Mucosa of descending colon (tissue), 3 donors: ENCODE measurements around the gene ADRM1. TPM values are rescaled to one million over a fixed set of nuclear protein-coding genes. Genes with fewer than 3 reads are reported as not detected.

ENCODE experiments used
- ATAC-seq: fragments of 200-7000 bp; cut with Tn5 transposase; one replicate; pipeline ENCODE4 v1.9.1; 2020; ENCODE audit warnings: mild to moderate bottlenecking, moderate library complexity
- DNase-seq, 3 donors: peaks; one replicate each; pipeline ENCODE4 v3.0.0-alpha.2; 2020
- H3K36me3 ChIP-seq: fragments of 200-600 bp; one replicate; pipeline ENCODE4 v1.8.0; 2021; ENCODE audit warnings: low read depth, mild to moderate bottlenecking
- H3K4me1 ChIP-seq: fragments of 200-600 bp; one replicate; pipeline ENCODE4 v1.8.0; 2021; ENCODE audit warnings: low read depth, mild to moderate bottlenecking
- H3K4me3 ChIP-seq: fragments of 200-600 bp; one replicate; pipeline ENCODE4 v1.8.0; 2021; ENCODE audit warnings: mild to moderate bottlenecking
- H3K9me3 ChIP-seq: fragments of 200-600 bp; one replicate; pipeline ENCODE4 v1.8.0; 2021; ENCODE audit warnings: mild to moderate bottlenecking
- intact Hi-C, 2 donors: fragments of 100-400 bp; cut with DNase I in 1 of 2; cut with micrococcal nuclease in 1 of 2; formaldehyde crosslinking; loops; one replicate each; pipeline versions ENCODE4 v1.11.0 to v1.11.1; 2022; cut with DNase I, micrococcal nuclease
- total RNA-seq, 3 donors: library from RNA; stranded (reverse); fragmentation: NEBNext Ultra II Directional in 2 of 3; extraction: Animal tissue kit (Norgen Biotek cat#: 25700) in 2 of 3; gene quantifications; one replicate each; pipeline versions ENCODE4 v1.2.1 to v1.2.4, GENCODE V29; 2021 to 2023
- TF ChIP-seq, protein P1 (sequence below): fragments of 200-600 bp; IDR thresholded peaks from one replicate; pipeline ENCODE4 v1.8.0; 2022; ENCODE audit warnings: antibody characterized with exemption, mild to moderate bottlenecking
- donor health status: DM: no; HTN: no; CAD: no; lungs with moderate emphysema.
- donor health status: DM: no; HTN: no; CAD: no.
- donor health status: DM: no; HTN: yes; CAD: no.

Gene ADRM1
- total RNA-seq, 3 donors from 2014 or later = 54.4 to 85.8 (median 77.6) TPM

DNA sequence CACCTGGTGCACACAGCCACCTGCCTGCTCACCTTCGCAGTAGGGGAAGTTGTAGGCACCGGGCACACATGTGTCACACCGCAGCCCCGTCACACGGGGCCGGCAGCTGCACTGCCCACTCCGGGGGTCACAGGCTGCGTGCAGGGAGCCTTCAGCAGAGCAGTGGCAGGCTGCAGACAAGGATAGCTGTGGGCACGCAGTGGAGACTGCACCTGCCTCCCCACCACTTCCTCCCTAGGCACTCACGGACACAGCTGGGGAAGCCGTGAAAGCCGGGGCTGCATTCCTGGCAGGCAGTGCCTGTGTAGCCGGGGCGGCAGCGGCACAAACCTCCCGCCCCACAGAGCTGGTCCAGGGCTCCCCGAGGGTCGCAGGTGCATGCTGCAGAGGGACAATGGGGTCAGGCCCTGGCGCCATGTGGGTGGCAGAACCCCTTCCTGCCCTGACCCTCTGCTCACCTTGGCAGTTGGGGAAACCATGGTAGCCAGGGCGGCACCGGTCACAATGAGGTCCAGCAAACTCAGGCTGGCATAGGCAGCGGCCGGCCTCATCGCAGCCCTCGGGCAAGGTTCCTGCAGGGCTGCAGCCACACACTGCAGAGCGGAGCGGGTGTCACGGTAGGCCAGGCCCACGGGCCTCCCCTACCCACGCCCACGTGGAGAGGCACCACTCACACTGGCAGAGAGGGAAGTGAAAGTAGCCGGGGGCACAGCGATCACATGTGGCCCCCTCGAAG is 34.9 kb downstream of the ADRM1 start:
- TF ChIP-seq, protein P1, sequence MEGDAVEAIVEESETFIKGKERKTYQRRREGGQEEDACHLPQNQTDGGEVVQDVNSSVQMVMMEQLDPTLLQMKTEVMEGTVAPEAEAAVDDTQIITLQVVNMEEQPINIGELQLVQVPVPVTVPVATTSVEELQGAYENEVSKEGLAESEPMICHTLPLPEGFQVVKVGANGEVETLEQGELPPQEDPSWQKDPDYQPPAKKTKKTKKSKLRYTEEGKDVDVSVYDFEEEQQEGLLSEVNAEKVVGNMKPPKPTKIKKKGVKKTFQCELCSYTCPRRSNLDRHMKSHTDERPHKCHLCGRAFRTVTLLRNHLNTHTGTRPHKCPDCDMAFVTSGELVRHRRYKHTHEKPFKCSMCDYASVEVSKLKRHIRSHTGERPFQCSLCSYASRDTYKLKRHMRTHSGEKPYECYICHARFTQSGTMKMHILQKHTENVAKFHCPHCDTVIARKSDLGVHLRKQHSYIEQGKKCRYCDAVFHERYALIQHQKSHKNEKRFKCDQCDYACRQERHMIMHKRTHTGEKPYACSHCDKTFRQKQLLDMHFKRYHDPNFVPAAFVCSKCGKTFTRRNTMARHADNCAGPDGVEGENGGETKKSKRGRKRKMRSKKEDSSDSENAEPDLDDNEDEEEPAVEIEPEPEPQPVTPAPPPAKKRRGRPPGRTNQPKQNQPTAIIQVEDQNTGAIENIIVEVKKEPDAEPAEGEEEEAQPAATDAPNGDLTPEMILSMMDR = no peak
- ATAC-seq (peak; percentile 63), DNase-seq (no peak)
- Histone ChIP-seq H3K4me3 (no peak overlapping the region), H3K9me3 (no peaks in the 10 kb centered on the region), H3K36me3 (no peaks in the 10 kb centered on the region), H3K4me1 (no peaks in the 10 kb centered on the region)
- intact Hi-C loops = no loop called here

DNA sequence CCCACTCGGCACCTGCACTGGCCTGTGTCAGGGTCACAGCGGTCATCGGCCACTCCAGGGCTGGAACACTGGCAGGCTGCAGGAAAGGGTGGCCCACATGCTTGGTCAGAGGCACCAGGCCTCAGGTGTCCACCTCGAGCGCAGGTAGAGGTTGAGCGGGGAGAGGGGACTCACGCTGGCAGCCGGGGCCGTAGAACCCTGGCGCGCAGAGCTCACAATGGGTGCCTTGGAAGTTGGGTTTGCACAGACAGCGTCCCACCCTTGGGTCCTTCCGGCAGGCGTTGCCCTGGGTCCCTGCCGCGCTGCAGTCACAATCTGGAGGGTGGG is 35.5 kb downstream of the ADRM1 start:
- intact Hi-C loops = no loop called here
- Histone ChIP-seq H3K36me3 (no peaks in the 10 kb centered on the region), H3K4me1 (no peaks in the 10 kb centered on the region), H3K9me3 (no peaks in the 10 kb centered on the region), H3K4me3 (no peak overlapping the region)
- DNase-seq = no peak
- TF ChIP-seq, protein P1 = no peak
- ATAC-seq = no peak

DNA sequence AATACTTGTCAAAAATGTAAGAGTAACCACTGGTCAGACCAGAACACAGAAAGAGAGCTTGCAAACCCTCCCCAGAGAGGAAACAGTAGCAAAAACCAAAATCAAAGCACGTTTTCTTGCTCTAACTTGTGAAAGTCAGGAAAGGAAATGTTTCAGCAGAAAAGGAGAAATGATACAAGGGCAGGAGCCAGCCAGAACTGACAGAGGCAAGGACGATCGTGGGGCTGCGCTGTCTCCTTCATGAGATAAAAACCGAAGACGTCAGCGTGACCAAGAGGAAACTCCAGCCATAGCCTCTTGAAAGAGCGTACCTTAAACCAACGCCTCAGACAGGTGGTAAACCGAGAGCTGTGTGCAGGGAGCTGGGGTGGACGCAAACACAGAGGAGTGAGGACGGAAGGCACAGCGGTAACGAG is 36.9 kb downstream of the ADRM1 start:
- peak; percentile 49 for ATAC-seq

DNA sequence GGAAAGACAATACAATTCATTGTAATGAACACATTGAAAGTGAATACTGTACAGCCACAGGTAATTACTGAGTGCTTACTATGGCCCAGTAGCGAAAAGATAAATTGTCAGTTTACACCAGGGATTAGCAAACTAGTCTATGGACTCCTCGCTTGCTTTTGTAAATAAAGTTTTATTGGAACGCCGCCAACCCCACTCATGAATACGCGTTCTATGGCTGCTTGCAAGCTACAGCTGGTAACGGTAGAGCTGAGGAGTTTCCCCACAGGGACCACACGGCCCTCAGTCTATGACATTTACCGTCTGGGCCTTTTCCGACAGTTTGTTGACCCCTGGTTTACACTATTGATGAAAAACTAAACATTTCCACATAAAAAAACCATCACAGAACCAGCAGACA is 40.1 kb downstream of the ADRM1 start:
- DNase-seq (no peak), ATAC-seq (no peak)
- Histone ChIP-seq H3K36me3 (no peaks in the 10 kb centered on the region), H3K4me1 (no peaks in the 10 kb centered on the region), H3K4me3 (no peak overlapping the region), H3K9me3 (no peaks in the 10 kb centered on the region)
- intact Hi-C loops = no loop called here
- TF ChIP-seq, protein P1 = no peak

More for the DNA sequence above, 36.9 kb downstream of the ADRM1 start:
- Histone ChIP-seq H3K36me3 (no peaks in the 10 kb centered on the region), H3K9me3 (no peaks in the 10 kb centered on the region), H3K4me1 (no peaks in the 10 kb centered on the region), H3K4me3 (no peak overlapping the region)
- no peak for DNase-seq
- TF ChIP-seq, protein P1 = no peak
- intact Hi-C loops = no loop called here

DNA sequence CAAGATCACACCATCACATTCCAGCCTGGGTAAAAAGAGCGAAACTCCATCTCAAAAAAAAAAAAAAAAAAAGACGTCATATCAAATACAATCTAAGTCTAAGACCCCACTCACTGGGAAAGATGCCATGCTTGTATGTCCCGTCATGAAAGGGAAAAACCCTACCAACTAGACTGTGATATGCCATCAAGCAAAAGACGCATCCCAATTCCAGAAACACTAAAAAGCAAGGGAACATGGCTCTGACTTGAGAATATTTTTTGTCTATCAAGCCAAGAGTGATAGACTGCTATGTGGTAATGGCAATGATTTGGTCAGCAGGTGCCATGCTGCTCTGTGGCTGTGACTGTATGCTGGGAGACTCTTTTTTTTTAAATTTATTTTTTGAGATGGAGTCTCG is 41.3 kb downstream of the ADRM1 start:
- TF ChIP-seq, protein P1 = no peak
- DNase-seq = no peak
- Histone ChIP-seq H3K9me3 (no peaks in the 10 kb centered on the region), H3K36me3 (no peaks in the 10 kb centered on the region), H3K4me3 (no peak overlapping the region), H3K4me1 (no peaks in the 10 kb centered on the region)
- no peak for ATAC-seq
- intact Hi-C loops = no loop called here

DNA sequence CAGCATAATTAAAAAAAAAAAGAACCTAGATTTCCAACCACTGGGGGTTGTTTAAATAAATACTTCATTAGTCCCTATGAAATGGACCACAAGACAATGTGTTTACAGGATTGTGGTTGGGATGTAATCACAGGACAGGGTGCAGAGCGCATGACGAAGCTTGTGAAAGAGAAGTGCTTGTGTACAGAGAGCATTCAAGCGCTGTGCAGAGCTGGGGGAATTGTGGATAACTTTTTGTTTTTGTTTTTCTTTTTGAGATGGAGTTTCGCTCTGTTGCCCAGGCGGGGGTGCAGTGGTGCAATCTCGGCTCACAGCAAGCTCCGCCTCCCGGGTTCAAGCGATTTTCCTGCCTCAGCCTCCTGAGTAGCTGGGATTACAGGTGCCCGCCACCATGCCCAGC is 42.0 kb downstream of the ADRM1 start:
- H3K9me3 ChIP-seq = no peaks in the 10 kb centered on the region
- no peak for DNase-seq
- H3K4me1 ChIP-seq = no peaks in the 10 kb centered on the region
- H3K36me3 ChIP-seq = no peaks in the 10 kb centered on the region
- H3K4me3 ChIP-seq = no peak overlapping the region
- TF ChIP-seq, protein P1 = no peak
- intact Hi-C loops = no loop called here
- peak; percentile 52 for ATAC-seq
